GM12878 (cell line): ENCODE results near the gene LEKR1. TPM values are rescaled to one million over a fixed set of nuclear protein-coding genes. Genes with fewer than 3 reads are reported as not detected.

Experiments used
- CTCF ChIP-seq, 3 experiments: IDR thresholded peaks in 2 of 3; conservative IDR thresholded peaks in 1 of 3; 2 replicates each; pipeline ENCODE4 v1.5.1; 2011; ENCODE audit warnings: low read depth in 3 of 3, low read length in 3 of 3, mild to moderate bottlenecking in 3 of 3, control low read depth in 2 of 3, moderate library complexity in 2 of 3, inconsistent platforms in 1 of 3, mixed read lengths in 1 of 3; ENCODE audit not compliant: control insufficient read depth in 2 of 3, insufficient read depth in 1 of 3; ENCODE audit errors: extremely low read depth in 1 of 3
- GABPA ChIP-seq: IDR thresholded peaks from 2 replicates; pipeline ENCODE4 v1.6.1; 2014; ENCODE audit warnings: antibody characterized with exemption, low read depth, mild to moderate bottlenecking, inconsistent platforms
- HDAC2 ChIP-seq: fragments of 200-600 bp; sonication (generic); IDR thresholded peaks from 2 replicates; pipeline ENCODE4 v1.6.1; 2017
- HDAC6 ChIP-seq: fragments of 200-600 bp; sonication (generic); IDR thresholded peaks from one replicate; pipeline ENCODE4 v1.8.0; 2017; ENCODE audit warnings: antibody characterized with exemption; ENCODE audit not compliant: unreplicated experiment
- HDGF ChIP-seq: fragments of 450-650 bp; IDR thresholded peaks from 2 replicates; pipeline ENCODE4 v1.6.1; 2016; ENCODE audit warnings: antibody characterized with exemption
- IRF5 ChIP-seq: fragments of 450-650 bp; IDR thresholded peaks from 2 replicates; pipeline ENCODE4 v1.6.1; 2017; ENCODE audit warnings: borderline replicate concordance
- NR2C1 ChIP-seq: fragments of 450-650 bp; IDR thresholded peaks from 2 replicates; pipeline ENCODE4 v1.6.1; 2017; ENCODE audit warnings: antibody characterized with exemption, mild to moderate bottlenecking, moderate library complexity
- RAD51 ChIP-seq: fragments of 450-650 bp; IDR thresholded peaks from 2 replicates; pipeline ENCODE4 v1.6.1; 2016; ENCODE audit warnings: moderate library complexity, mild to moderate bottlenecking, inconsistent platforms
- SMC3 ChIP-seq: IDR thresholded peaks from 2 replicates; pipeline ENCODE4 v1.6.1; 2011; ENCODE audit warnings: low read length, improper control_type of control experiment, borderline replicate concordance
- SPI1 ChIP-seq: IDR thresholded peaks from 2 replicates; pipeline ENCODE4 v1.6.1; 2011; ENCODE audit warnings: low read depth, mild to moderate bottlenecking, low read length, moderate library complexity, borderline replicate concordance; ENCODE audit not compliant: insufficient read depth
- TARDBP ChIP-seq: IDR thresholded peaks from 2 replicates; pipeline ENCODE4 v1.6.1; 2016; ENCODE audit warnings: borderline replicate concordance
- polyA plus RNA-seq, 11 experiments: library from polyadenylated mRNA; depleted of rRNA in 4 of 11; unstranded in 6 of 11; stranded (reverse) in 5 of 11; fragments of >200 nt; fragmentation: Nextera tagmentation in 4 of 11; fragmentation: Illumina TruSeq in 1 of 11; extraction: Ambion mirVana in 4 of 11; extraction: Trizol in 1 of 11; gene quantifications; 1 replicate in 1 of 11; 2 replicates in 10 of 11; pipeline versions ENCODE4 v1.2.1 to v1.2.3, GENCODE V29; 2011 to 2016; ENCODE audit warnings: inconsistent platforms in 2 of 11, missing spikeins in 2 of 11, low read depth in 1 of 11
- total RNA-seq, 4 experiments: library from RNA; depleted of rRNA in 3 of 4; stranded (reverse); fragments of >200 nt in 3 of 4; fragmentation: Illumina TruSeq in 1 of 4; extraction: Trizol in 1 of 4; gene quantifications; 2 replicates each; pipeline versions ENCODE4 v1.2.1 to v1.2.3, GENCODE V29; 2013 to 2021
- TF ChIP-seq, protein P1 (sequence below): IDR thresholded peaks from 2 replicates; pipeline ENCODE4 v1.6.1; 2011; ENCODE audit warnings: mild to moderate bottlenecking, low read depth, low read length, moderate library complexity; ENCODE audit not compliant: insufficient replicate concordance
- TF ChIP-seq, protein P2 (sequence below): IDR thresholded peaks from 2 replicates; pipeline ENCODE4 v1.6.1; 2012; ENCODE audit warnings: improper control_type of control experiment, low read depth, low read length; ENCODE audit not compliant: insufficient replicate concordance
- TF ChIP-seq, protein P3 (sequence below): fragments of 450-650 bp; formaldehyde crosslinking; IDR thresholded peaks from 2 replicates; pipeline ENCODE4 v1.5.0; 2022; ENCODE audit warnings: mild to moderate bottlenecking, missing genetic modification characterization

Gene LEKR1
- total and polyA plus RNA-seq, 10 of the 15 experiments (the other 5 are each of a cell fraction or from before 2014, with no cell fraction given), result 0.48 to 3.2 (median 1.3) TPM

DNA sequence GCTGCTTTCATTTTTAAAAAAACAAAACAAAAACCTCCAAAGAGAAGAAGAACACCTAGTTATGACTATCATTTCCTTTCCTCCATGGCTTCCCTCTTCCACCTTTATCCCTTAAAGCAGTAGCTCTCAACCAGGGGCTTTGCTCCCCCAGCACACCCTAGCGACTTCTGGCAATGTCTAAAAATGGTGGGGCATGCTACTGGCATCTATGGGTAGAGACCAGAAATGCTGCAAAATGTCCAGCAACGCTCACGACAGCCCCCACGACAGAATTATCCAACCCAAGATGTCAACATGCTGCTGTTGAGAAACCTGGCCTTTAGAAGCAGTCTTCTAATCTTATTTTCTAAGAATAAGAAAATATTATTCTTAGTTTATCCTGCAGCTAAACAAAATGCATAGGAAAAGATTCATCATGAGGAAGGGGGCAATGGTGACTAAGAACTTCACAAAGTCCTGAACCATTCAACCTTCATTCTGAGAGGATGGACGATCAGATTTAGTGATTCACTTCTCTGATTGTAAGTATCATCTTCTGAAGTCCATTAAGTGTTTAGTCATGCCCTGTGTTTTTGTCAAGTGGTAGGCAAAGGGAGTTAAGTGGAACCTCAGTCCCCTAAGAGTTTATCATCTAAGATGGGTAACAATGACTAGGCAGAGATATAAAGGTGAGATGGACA is 252.1 kb downstream of the LEKR1 start (continued):
- no peak for TF ChIP-seq IRF5
- no peak for TF ChIP-seq HDGF
- no peak for TF ChIP-seq TARDBP
- no peak for TF ChIP-seq HDAC6
- no peak for TF ChIP-seq NR2C1
- TF ChIP-seq, protein P1, sequence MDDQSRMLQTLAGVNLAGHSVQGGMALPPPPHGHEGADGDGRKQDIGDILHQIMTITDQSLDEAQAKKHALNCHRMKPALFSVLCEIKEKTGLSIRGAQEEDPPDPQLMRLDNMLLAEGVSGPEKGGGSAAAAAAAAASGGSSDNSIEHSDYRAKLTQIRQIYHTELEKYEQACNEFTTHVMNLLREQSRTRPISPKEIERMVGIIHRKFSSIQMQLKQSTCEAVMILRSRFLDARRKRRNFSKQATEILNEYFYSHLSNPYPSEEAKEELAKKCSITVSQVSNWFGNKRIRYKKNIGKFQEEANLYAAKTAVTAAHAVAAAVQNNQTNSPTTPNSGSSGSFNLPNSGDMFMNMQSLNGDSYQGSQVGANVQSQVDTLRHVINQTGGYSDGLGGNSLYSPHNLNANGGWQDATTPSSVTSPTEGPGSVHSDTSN, result no peak
- TF ChIP-seq, protein P2, sequence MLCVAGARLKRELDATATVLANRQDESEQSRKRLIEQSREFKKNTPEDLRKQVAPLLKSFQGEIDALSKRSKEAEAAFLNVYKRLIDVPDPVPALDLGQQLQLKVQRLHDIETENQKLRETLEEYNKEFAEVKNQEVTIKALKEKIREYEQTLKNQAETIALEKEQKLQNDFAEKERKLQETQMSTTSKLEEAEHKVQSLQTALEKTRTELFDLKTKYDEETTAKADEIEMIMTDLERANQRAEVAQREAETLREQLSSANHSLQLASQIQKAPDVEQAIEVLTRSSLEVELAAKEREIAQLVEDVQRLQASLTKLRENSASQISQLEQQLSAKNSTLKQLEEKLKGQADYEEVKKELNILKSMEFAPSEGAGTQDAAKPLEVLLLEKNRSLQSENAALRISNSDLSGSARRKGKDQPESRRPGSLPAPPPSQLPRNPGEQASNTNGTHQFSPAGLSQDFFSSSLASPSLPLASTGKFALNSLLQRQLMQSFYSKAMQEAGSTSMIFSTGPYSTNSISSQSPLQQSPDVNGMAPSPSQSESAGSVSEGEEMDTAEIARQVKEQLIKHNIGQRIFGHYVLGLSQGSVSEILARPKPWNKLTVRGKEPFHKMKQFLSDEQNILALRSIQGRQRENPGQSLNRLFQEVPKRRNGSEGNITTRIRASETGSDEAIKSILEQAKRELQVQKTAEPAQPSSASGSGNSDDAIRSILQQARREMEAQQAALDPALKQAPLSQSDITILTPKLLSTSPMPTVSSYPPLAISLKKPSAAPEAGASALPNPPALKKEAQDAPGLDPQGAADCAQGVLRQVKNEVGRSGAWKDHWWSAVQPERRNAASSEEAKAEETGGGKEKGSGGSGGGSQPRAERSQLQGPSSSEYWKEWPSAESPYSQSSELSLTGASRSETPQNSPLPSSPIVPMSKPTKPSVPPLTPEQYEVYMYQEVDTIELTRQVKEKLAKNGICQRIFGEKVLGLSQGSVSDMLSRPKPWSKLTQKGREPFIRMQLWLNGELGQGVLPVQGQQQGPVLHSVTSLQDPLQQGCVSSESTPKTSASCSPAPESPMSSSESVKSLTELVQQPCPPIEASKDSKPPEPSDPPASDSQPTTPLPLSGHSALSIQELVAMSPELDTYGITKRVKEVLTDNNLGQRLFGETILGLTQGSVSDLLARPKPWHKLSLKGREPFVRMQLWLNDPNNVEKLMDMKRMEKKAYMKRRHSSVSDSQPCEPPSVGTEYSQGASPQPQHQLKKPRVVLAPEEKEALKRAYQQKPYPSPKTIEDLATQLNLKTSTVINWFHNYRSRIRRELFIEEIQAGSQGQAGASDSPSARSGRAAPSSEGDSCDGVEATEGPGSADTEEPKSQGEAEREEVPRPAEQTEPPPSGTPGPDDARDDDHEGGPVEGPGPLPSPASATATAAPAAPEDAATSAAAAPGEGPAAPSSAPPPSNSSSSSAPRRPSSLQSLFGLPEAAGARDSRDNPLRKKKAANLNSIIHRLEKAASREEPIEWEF, result no peak
- no peak for TF ChIP-seq HDAC2
- 0 out of 6 replicates have a peak, but pooled peaks of 2 of the 3 experiments have one; percentile 3 to 13 for TF ChIP-seq CTCF (IDR thresholded peaks at IDR 0.05 in 2 of 3, conservative IDR thresholded peaks at IDR 0.05 in 1 of 3; ENCODE audit: control insufficient read depth in 2 of 3, extremely low read depth in 1 of 3, insufficient read depth in 1 of 3, low read depth in 3 of 3, low read length in 3 of 3)
- no peak for TF ChIP-seq RAD51
- TF ChIP-seq SPI1, result no peak
- TF ChIP-seq SMC3, result no peak
- TF ChIP-seq GABPA, result no peak
- TF ChIP-seq, protein P3, sequence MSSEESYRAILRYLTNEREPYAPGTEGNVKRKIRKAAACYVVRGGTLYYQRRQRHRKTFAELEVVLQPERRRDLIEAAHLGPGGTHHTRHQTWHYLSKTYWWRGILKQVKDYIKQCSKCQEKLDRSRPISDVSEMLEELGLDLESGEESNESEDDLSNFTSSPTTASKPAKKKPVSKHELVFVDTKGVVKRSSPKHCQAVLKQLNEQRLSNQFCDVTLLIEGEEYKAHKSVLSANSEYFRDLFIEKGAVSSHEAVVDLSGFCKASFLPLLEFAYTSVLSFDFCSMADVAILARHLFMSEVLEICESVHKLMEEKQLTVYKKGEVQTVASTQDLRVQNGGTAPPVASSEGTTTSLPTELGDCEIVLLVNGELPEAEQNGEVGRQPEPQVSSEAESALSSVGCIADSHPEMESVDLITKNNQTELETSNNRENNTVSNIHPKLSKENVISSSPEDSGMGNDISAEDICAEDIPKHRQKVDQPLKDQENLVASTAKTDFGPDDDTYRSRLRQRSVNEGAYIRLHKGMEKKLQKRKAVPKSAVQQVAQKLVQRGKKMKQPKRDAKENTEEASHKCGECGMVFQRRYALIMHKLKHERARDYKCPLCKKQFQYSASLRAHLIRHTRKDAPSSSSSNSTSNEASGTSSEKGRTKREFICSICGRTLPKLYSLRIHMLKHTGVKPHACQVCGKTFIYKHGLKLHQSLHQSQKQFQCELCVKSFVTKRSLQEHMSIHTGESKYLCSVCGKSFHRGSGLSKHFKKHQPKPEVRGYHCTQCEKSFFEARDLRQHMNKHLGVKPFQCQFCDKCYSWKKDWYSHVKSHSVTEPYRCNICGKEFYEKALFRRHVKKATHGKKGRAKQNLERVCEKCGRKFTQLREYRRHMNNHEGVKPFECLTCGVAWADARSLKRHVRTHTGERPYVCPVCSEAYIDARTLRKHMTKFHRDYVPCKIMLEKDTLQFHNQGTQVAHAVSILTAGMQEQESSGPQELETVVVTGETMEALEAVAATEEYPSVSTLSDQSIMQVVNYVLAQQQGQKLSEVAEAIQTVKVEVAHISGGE (CRISPR knock-in tag), result no peak
- TF ChIP-seq, all 136 proteins: peak for 3
